WTC11 (cell line): ENCODE measurements around the gene ASPHD2.

ENCODE experiments used
- JUN ChIP-seq: sonication (generic); formaldehyde crosslinking; IDR thresholded peaks from 2 replicates; pipeline ENCODE4 v1.8.0; 2023; ENCODE audit warnings: mild to moderate bottlenecking, missing genetic modification reagents
- KAT7 ChIP-seq: sonication (generic); formaldehyde crosslinking; IDR thresholded peaks from 2 replicates; pipeline ENCODE4 v1.8.1; 2023; ENCODE audit warnings: missing genetic modification reagents, mild to moderate bottlenecking, borderline replicate concordance
- NR2C2 ChIP-seq: sonication (generic); formaldehyde crosslinking; IDR thresholded peaks from 2 replicates; pipeline ENCODE4 v1.8.0; 2022; ENCODE audit warnings: mild to moderate bottlenecking, missing genetic modification reagents
- SP1 ChIP-seq: sonication (generic); formaldehyde crosslinking; conservative IDR thresholded peaks from 2 replicates; pipeline ENCODE4 v1.8.1; 2022; ENCODE audit warnings: missing genetic modification reagents
- ZNF232 ChIP-seq: sonication (generic); formaldehyde crosslinking; IDR thresholded peaks from 2 replicates; pipeline ENCODE4 v1.8.0; 2022; ENCODE audit warnings: mild to moderate bottlenecking, missing genetic modification reagents
- TF ChIP-seq, protein P1 (sequence below): fragments of 200-600 bp; IDR thresholded peaks from 2 replicates; pipeline ENCODE4 v1.8.0; 2022; ENCODE audit warnings: antibody characterized with exemption
- TF ChIP-seq, protein P2 (sequence below): sonication (generic); formaldehyde crosslinking; IDR thresholded peaks from 2 replicates; pipeline ENCODE4 v1.8.0; 2022; ENCODE audit warnings: mild to moderate bottlenecking, missing genetic modification reagents
- TF ChIP-seq, protein P3 (sequence below): sonication (generic); formaldehyde crosslinking; IDR thresholded peaks from 2 replicates; pipeline ENCODE4 v1.8.1; 2022; ENCODE audit warnings: missing genetic modification reagents, borderline replicate concordance
- TF ChIP-seq, protein P4 (sequence below): sonication (generic); formaldehyde crosslinking; IDR thresholded peaks from 2 replicates; pipeline ENCODE4 v1.8.1; 2022; ENCODE audit warnings: low read depth, mild to moderate bottlenecking, moderate library complexity, missing genetic modification reagents, borderline replicate concordance
- TF ChIP-seq, protein P5 (sequence below): sonication (generic); formaldehyde crosslinking; conservative IDR thresholded peaks from 2 replicates; pipeline ENCODE4 v1.8.1; 2023; ENCODE audit warnings: mild to moderate bottlenecking, low read depth, missing genetic modification reagents, moderate library complexity
- TF ChIP-seq, protein P6 (sequence below): sonication (generic); formaldehyde crosslinking; IDR thresholded peaks from 2 replicates; pipeline ENCODE4 v1.8.1; 2023; ENCODE audit warnings: mild to moderate bottlenecking, missing genetic modification reagents, moderate library complexity

DNA sequence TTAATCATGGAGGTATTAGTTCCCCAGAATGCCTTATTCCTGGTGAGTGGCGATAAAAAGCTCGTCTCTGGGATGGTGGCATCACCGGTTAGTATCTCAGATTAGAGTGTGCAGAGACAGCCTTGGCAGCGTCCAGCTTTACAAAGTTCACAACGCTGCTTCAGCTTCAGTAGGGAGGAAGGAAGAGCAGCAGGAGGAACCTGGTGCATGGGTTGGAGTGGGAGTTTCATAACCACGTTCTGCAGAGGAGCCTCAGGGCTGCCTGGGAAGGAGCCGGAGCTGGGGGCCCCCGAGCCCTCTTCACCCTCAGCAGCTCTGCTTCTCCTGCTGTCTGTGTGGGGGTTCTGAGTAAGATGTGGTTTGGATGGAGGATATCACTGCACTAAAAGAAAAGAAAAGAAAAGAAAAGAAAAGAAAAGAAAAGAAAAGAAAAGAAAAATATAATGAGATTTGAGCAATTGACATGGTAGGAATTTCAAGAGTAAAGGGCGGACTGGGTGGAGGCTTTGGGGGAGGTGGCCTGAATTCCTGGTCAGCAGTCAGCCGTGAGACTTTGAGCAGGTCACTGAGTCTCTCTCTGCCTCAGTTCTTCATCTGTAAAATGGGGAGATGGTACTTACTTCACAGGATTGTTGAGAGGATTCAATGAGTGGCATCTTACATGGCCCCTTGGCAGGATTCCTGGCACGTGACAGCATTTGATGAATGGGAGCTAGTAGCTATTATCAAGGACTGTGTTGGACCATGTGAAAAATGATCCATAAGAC lies 6.5 kb downstream of the ASPHD2 start:
- TF ChIP-seq JUN (no peak), ZNF232 (CRISPR knock-in tag) (no peak), SP1 (CRISPR knock-in tag) (no peak), NR2C2 (no peak), KAT7 (no peak)
- TF ChIP-seq, protein P1, sequence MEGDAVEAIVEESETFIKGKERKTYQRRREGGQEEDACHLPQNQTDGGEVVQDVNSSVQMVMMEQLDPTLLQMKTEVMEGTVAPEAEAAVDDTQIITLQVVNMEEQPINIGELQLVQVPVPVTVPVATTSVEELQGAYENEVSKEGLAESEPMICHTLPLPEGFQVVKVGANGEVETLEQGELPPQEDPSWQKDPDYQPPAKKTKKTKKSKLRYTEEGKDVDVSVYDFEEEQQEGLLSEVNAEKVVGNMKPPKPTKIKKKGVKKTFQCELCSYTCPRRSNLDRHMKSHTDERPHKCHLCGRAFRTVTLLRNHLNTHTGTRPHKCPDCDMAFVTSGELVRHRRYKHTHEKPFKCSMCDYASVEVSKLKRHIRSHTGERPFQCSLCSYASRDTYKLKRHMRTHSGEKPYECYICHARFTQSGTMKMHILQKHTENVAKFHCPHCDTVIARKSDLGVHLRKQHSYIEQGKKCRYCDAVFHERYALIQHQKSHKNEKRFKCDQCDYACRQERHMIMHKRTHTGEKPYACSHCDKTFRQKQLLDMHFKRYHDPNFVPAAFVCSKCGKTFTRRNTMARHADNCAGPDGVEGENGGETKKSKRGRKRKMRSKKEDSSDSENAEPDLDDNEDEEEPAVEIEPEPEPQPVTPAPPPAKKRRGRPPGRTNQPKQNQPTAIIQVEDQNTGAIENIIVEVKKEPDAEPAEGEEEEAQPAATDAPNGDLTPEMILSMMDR: no peak
- TF ChIP-seq, protein P2, sequence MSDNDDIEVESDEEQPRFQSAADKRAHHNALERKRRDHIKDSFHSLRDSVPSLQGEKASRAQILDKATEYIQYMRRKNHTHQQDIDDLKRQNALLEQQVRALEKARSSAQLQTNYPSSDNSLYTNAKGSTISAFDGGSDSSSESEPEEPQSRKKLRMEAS (CRISPR knock-in tag): no peak
- TF ChIP-seq, protein P3, sequence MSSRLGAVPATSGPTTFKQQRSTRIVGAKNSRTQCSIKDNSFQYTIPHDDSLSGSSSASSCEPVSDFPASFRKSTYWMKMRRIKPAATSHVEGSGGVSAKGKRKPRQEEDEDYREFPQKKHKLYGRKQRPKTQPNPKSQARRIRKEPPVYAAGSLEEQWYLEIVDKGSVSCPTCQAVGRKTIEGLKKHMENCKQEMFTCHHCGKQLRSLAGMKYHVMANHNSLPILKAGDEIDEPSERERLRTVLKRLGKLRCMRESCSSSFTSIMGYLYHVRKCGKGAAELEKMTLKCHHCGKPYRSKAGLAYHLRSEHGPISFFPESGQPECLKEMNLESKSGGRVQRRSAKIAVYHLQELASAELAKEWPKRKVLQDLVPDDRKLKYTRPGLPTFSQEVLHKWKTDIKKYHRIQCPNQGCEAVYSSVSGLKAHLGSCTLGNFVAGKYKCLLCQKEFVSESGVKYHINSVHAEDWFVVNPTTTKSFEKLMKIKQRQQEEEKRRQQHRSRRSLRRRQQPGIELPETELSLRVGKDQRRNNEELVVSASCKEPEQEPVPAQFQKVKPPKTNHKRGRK: no peak
- TF ChIP-seq, protein P4, sequence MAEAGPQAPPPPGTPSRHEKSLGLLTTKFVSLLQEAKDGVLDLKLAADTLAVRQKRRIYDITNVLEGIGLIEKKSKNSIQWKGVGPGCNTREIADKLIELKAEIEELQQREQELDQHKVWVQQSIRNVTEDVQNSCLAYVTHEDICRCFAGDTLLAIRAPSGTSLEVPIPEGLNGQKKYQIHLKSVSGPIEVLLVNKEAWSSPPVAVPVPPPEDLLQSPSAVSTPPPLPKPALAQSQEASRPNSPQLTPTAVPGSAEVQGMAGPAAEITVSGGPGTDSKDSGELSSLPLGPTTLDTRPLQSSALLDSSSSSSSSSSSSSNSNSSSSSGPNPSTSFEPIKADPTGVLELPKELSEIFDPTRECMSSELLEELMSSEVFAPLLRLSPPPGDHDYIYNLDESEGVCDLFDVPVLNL (CRISPR knock-in tag): no peak
- TF ChIP-seq, protein P5, sequence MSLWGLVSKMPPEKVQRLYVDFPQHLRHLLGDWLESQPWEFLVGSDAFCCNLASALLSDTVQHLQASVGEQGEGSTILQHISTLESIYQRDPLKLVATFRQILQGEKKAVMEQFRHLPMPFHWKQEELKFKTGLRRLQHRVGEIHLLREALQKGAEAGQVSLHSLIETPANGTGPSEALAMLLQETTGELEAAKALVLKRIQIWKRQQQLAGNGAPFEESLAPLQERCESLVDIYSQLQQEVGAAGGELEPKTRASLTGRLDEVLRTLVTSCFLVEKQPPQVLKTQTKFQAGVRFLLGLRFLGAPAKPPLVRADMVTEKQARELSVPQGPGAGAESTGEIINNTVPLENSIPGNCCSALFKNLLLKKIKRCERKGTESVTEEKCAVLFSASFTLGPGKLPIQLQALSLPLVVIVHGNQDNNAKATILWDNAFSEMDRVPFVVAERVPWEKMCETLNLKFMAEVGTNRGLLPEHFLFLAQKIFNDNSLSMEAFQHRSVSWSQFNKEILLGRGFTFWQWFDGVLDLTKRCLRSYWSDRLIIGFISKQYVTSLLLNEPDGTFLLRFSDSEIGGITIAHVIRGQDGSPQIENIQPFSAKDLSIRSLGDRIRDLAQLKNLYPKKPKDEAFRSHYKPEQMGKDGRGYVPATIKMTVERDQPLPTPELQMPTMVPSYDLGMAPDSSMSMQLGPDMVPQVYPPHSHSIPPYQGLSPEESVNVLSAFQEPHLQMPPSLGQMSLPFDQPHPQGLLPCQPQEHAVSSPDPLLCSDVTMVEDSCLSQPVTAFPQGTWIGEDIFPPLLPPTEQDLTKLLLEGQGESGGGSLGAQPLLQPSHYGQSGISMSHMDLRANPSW: no peak
- TF ChIP-seq, protein P6, sequence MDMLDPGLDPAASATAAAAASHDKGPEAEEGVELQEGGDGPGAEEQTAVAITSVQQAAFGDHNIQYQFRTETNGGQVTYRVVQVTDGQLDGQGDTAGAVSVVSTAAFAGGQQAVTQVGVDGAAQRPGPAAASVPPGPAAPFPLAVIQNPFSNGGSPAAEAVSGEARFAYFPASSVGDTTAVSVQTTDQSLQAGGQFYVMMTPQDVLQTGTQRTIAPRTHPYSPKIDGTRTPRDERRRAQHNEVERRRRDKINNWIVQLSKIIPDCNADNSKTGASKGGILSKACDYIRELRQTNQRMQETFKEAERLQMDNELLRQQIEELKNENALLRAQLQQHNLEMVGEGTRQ (CRISPR knock-in tag): no peak
